HFFc6 (cell line): ENCODE measurements around the gene ACTMAP. TPM values are rescaled to one million over a fixed set of nuclear protein-coding genes. Genes with fewer than 3 reads are reported as not detected.

ENCODE experiments used
- DNase-seq: peaks from one replicate; pipeline ENCODE4 v3.0.0-alpha.2; 2018
- H3K27ac Mint-ChIP-seq: 2 replicates; pipeline ENCODE4 v1.8.0; 2020; ENCODE audit warnings: mild to moderate bottlenecking, mixed read lengths
- H3K27me3 Mint-ChIP-seq: 2 replicates; pipeline ENCODE4 v1.8.0; 2021; ENCODE audit warnings: mild to moderate bottlenecking, moderate library complexity, mixed read lengths; ENCODE audit not compliant: insufficient read depth
- H3K36me3 Mint-ChIP-seq: 2 replicates; pipeline ENCODE4 v1.8.0; 2021; ENCODE audit warnings: low read depth, mixed read lengths
- H3K4me1 Mint-ChIP-seq: 2 replicates; pipeline ENCODE4 v1.8.0; 2020; ENCODE audit warnings: low read depth, mixed read lengths
- H3K4me3 Mint-ChIP-seq: 2 replicates; pipeline ENCODE4 v1.8.0; 2020; ENCODE audit warnings: mild to moderate bottlenecking, moderate library complexity, mixed read lengths
- H3K9me3 Mint-ChIP-seq: 2 replicates; pipeline ENCODE4 v1.8.0; 2020; ENCODE audit warnings: mild to moderate bottlenecking, mixed read lengths
- CTCF ChIP-seq: fragments of 200-600 bp; sonication (generic); IDR thresholded peaks from 2 replicates; pipeline ENCODE4 v1.5.0; 2021; ENCODE audit warnings: antibody characterized with exemption, mild to moderate bottlenecking
- total RNA-seq, 6 experiments: library from RNA; stranded (reverse); fragmentation: NEBNext Ultra II Directional; extraction: Animal tissue kit (Norgen Biotek cat#: 25700); gene quantifications; 2 replicates in 1 of 6; 3 replicates in 5 of 6; pipeline ENCODE4 v1.2.3, GENCODE V29; 2021

The ACTMAP gene
- total RNA-seq, 6 experiments from 2014 or later, result 6.7 to 8.5 (median 7.5) TPM

GRCh38 chr19:40701758-40702157 is 48.5 kb downstream of the ACTMAP start:
- H3K27ac Mint-ChIP-seq, result no peak overlapping the region
- H3K36me3 Mint-ChIP-seq, result peaks cover 26% of the 10 kb centered on the region
- no peaks in the 10 kb centered on the region for H3K9me3 Mint-ChIP-seq
- no peak overlapping the region for H3K4me3 Mint-ChIP-seq
- no peak for DNase-seq
- TF ChIP-seq CTCF, result no peak
- no peaks in the 10 kb centered on the region; the same call in 1 of the 2 replicates for H3K27me3 Mint-ChIP-seq
- H3K4me1 Mint-ChIP-seq, result no peaks in the 10 kb centered on the region

GRCh38 chr19:40700083-40700482 is 50.2 kb downstream of the ACTMAP start:
- DNase-seq, result no peak
- Mint-ChIP-seq H3K4me3 (no peak overlapping the region), H3K36me3 (peaks cover 24% of the 10 kb centered on the region), H3K9me3 (no peaks in the 10 kb centered on the region), H3K4me1 (no peaks in the 10 kb centered on the region), H3K27me3 (no peaks in the 10 kb centered on the region; the same call in 1 of the 2 replicates), H3K27ac (no peak overlapping the region)
- TF ChIP-seq CTCF, result no peak

DNA sequence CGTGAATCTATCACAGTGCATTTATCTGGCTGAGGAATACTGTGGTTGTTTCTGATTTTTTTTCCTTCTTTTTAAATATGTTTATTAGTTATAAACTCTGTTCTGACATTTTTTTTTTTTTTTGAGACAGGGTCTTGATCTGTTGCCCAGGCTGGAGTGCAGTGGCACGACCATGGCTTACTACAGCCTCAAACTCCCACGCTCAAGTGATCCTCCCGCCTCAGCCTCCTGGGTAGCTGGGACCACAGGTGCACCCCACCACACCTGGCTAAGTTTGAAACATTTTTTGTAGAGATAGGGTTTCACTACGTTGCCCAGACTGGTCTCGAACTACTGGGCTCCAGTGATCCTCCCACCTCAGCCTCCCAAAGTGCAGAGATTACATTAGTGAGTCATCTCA is 53.3 kb downstream of the ACTMAP start:
- Mint-ChIP-seq H3K4me3 (no peak overlapping the region), H3K36me3 (peaks cover 12% of the 10 kb centered on the region), H3K27me3 (no peaks in the 10 kb centered on the region), H3K4me1 (no peaks in the 10 kb centered on the region), H3K27ac (no peak overlapping the region), H3K9me3 (no peaks in the 10 kb centered on the region)
- no peak for DNase-seq
- no peak for TF ChIP-seq CTCF

DNA sequence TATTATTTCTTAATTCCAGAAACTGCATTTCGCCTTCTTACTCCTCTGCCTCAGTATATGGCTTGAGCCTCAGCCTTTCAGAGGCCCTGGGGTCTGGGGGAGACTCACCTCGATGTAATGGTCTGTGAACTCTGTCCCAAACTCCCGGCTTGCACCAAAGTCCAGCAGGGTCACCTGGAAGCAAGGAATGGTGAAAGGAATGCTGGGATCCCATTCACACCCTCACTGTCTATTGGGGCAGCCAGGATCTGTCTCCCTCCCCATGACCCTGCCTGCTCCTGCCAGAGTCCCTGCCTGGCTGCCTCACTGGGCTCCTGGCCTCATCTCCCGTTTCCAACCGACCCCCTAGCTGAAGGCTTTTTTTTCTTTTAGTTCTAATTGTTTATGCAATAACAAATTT is 54.4 kb downstream of the ACTMAP start:
- Mint-ChIP-seq H3K4me1 (peaks cover 1% of the 10 kb centered on the region; the same call in 1 of the 2 replicates), H3K27ac (no peak overlapping the region), H3K27me3 (no peaks in the 10 kb centered on the region), H3K4me3 (no peak overlapping the region), H3K9me3 (no peaks in the 10 kb centered on the region), H3K36me3 (peaks cover 5% of the 10 kb centered on the region)
- DNase-seq, result no peak
- TF ChIP-seq CTCF, result no peak

DNA sequence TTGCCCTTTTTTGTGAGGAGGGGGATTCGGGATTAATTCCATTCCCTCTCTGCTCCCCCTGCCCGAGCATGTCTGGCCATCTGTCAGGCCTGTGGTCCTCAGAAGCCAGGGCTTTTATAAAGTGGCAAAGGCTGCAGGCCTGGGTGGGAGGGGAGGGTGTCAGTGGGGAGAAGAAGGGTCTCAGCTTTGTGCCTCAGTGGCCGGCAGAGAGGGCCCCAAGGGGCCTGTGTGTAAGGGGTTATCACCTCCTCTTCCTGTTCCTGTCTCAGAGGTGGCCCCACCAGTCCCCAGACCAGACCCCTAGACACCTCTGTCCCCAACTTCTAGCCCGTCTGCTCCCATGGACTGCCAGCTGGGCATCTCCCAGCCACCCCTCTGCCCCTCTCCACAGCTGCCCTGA is 56.4 kb downstream of the ACTMAP start:
- Mint-ChIP-seq H3K9me3 (no peaks in the 10 kb centered on the region), H3K4me3 (no peak overlapping the region), H3K27me3 (peaks cover 3% of the 10 kb centered on the region; the same call in 1 of the 2 replicates), H3K27ac (no peak overlapping the region), H3K36me3 (no peaks in the 10 kb centered on the region; the same call in 1 of the 2 replicates), H3K4me1 (peaks cover 5% of the 10 kb centered on the region; the same call in 1 of the 2 replicates)
- TF ChIP-seq CTCF, result no peak
- no peak for DNase-seq
